CD1c-positive myeloid dendritic cell (primary cell): Measurements from ENCODE around the gene HGFAC.

ENCODE experiments used
- DNase-seq: peaks from one replicate; pipeline ENCODE4 v3.0.0-alpha.2; 2016; ENCODE audit errors: extremely low spot score

Gene HGFAC

DNA sequence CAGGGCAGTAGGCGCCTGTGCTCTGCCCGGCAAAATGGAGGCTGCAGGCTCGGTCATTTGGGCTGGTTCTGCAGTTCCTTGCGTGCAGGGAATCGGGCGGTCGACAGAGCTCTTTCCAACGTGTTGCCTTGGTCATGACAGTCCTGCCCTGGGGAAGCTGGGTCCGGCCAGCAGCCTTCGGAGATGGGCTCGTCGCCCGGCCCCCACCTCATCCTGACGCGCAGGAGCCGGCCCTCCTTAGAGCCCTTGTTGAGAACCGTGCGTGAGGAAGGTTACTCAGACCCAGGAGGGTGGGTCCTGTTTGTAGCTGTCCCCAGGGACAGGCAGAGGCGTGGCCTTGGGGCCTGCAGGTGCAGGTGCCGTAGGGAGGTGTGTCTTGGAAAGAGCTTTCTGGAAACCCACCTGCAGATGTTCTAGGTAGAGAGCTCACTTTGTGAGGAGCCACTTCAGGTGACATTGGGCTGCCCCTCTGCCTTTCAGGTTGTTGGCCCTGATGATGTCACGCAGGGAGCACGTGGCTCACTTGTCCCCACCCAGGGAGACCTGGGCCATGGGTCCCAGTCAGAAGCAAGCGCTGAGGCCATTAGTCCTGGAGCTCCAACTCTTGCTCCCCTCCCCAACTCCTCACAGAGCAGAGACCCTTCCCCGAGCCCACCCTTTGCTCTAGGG is 15.2 kb upstream of the HGFAC start:
- DNase-seq: no peak

DNA sequence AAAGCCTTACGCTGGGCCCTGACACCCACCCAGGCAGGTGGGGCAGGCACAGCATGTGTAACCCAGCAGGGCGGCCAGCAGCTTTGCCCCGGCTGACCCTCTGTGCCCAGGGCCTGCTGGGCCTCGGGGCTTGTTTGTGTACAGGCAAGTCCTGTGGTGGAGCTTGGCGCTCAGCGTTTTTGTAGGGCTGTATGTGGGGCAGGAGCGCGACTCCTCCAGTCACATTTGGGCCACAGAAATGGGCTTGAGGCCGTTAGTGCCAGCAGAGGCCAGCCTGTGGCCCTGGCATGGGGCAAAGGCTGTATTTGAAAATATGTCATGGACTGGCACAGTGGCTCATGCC is 14.7 kb upstream of the HGFAC start:
- DNase-seq: no peak

DNA sequence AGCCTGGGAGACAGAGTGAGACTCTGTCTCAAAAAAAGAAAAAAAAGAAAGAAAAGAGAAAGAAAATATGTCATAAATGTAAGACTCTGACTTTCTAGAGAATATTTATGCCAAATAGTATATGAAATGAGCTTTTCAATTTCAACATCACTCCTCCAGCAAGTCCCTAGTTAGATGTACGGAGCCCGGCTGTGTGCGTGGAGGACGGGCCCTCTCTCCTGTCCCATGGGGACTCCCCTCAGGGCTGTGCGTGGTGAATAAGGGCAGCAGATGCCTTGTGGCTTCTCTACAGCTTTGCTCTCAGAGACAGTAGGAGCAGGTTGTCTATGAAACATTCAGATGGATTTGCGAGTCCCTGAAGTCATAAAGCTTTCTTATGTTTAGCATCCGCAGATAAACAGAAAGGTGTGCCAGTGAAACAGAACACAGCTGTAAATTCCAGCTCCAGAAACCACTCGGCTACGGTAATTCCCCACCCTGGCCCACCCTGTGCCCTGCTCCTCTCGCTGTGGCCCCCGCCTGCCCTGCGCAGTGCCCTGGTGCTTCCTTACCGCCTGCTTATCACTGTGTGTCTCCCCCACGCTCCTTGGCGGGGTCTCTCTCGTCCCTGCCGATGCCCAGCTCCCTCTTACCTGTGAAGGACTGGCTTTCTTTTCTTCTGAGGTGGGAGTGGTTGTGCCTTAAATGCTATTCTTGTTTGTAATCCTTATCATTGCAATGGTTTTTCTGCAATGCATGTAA is 13.9 kb upstream of the HGFAC start:
- no peak for DNase-seq

DNA sequence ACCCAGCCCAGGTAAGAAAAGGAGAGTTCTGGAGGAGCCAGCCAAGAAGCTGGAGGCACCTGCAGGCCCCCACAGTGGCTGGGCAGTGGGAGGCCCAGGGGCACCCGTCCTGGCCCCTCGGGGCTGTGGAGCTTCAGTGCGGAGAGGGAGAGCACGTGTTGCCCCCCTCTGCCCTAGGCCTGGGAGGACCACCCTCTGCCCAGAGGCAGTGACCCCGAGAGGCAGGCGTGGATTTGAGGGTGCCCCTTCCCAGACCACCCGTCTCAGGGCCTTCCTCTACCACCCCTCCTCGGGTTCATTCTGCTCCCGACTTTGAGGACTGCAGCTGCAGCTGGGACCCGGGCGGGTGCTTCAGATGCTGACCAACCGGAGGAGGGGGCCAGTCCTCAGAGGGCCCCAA is 12.1 kb upstream of the HGFAC start:
- no peak for DNase-seq

DNA sequence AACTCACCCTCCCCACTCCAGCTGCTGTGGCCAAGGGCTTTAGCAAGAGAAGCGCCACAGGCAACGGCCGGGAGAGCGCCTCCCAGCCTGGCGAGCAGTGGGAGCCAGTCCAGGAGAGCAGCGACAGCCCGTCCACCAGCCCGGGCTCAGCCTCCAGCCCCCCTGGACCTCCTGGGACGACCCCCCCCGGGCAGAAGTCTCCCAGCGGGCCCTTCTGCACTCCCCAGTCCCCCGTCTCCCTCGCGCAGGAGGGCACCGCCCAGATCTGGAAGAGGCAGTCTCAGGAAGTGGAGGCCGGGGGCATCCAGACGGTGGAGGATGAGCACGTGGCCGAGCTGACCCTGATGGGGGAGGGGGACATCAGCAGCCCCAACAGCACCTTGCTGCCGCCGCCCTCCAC is 11.2 kb upstream of the HGFAC start:
- no peak for DNase-seq

DNA sequence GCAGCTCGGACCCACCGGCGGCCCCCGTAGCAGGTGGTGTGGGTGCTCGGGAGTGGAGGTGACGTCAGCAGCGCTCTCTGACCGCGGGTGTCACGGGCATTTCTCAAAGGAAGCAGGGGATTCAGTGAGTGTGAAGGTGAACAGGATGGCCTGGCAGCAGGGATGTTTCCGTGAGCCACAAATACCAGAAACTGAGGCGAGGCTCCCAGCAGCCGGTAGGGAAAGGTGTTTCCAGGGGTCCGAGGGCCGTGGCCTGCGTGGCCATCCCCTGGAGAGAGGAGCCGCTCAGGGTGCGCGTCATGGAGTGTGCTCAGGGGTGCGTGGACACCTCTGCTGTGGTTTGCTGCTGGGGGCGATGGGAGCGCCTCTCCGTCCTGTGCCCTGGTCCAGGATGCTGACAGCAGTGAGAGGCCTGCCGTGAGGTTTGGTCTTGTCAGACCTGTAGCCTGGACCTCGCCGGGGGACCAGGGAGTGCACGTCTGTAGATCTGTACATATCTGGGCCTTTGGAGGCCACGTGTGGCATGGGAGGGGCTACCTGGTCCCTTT is 10.2 kb upstream of the HGFAC start:
- no peak for DNase-seq

DNA sequence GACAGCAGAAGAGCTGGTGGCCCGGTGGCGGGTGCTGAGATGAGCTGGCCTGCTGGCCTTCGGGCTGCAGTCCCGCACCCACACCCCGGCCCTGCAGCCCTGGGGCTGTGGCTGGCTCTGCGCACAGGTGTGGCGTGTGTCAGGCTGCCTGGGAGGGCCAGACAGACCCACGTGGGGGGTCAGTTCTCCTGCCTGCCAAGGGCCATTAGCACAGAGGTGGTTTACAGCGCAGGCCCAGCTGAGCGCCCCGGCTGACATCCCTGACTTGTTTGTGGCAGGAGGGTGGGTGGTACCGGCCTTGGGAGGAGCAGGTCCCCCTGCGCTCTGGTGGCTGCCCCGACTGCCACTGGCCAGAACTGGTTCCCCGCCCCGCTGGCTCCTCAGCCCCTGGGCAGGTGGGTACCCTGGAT is 9.4 kb upstream of the HGFAC start:
- no peak for DNase-seq

DNA sequence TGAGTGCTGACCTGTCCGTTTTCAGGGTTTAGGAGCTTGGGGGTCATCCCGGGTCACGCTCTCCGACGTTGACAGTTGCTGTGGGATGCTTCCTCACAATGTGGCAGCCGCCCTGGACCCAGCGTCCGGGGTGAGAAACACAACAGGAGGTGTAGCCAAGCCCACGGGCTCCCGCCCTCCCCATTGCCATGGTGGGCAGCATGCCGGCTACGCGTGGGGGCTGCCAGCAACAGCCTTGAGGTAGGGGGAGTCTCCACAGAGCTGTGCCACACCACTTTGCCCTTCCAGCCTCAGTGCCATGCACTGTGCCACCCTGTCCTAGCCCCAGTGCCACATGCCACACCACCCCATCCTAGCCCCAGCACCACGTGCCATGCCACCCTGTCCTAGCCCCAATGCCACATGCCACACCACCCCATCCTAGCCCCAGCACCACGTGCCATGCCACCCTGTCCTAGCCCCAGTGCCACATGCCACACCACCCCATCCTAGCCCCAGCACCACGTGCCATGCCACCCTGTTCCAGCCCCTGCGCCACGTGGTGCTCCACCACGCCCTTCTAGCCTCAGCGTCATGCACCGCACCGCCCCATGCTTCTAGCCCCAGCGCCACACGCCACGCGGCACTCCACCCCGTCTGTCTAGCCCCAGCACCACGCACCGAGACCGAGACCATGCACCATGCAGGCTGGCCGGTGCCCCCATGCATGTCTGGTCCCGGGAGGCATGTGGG is 8.5 kb upstream of the HGFAC start:
- no peak for DNase-seq

DNA sequence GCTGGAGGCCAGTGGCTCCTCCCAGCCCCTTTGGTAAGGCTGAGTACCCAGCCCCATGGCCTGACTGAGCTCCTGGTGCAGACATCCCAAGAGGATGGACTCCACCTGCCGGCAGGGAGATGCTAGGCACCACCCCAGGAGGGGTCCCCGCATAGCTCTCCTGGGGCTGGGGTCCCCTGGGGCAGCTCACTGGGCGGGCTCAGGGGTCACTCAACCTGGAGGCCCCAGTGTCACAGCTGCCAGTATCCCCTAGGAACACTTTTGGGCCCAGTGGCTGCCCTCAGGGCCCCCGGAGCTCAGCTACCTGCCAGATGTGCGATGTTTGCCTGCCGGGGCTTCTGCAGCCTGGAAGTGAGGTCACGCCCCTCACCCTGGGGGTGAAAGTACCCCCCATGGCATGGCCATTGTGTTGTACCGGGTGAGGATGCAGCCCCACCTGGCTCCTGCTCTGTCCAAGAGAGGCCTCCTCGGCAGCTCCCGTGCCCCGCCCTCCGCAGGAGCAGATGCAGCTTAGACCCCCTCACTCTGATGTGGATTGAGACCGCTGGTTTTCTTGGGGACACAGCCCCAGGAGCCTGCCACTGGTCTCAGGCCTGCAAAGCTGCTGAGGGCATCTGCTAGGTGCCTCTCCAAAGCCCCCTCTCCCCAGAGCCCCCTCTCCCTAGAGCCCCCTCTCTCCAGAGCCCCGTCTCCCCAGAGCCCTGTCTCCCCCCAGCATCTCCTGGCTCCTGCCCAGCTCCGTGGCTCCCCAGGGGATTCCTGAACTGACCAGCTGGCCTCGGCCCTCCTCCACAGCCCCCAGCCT is 6.7 kb upstream of the HGFAC start:
- no peak for DNase-seq

DNA sequence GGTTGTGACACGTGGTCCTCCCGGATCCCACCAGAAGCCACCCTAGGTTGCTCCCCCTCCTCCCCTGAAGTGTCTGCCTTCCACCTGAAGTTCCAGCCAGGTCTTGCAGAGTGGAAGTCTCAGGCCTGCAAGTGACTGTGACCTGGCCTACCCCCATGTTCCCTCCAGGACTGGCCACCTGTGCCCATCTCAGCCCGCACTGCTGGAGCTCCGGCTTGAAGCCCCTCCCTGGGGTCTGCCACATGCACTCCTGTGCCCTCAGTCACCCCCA is 6.1 kb upstream of the HGFAC start:
- no peak for DNase-seq

DNA sequence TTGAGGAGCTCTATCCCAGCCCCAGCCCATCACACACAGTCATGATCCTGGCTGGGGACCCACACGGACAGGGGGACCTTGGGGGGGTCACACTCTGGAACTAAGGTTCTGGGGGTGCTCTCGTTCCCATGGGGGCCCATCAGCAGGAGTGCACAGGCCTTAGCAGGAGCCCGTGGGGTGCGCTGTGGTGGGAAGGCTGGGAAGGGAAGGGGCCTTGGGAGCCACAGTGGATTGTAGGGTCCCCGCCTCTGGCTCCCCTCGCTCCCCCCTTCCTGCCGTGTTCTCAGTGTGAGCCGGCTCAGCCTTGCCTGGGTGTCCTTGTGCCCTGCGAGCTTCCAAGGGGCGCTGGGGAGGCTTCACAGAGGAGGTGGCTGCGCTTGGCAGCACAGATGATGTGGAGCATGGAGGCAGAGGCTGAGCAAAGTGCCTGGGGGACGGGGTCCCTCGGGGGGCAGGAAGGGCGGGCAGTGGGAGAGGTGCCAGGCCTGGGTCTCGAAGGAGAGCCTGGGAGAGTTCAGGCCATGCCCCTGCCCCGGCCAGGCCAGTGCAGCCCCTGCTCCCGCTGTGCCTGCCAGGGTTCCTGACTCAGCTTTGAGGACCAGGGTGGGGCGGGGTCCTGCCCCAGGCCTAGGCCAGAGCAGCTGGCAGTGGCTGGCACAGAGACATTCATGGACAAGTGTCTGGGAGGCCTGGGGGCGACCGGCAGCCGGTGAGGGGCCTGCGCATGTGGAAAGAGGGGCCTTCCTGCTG is 5.5 kb upstream of the HGFAC start:
- no peak for DNase-seq

DNA sequence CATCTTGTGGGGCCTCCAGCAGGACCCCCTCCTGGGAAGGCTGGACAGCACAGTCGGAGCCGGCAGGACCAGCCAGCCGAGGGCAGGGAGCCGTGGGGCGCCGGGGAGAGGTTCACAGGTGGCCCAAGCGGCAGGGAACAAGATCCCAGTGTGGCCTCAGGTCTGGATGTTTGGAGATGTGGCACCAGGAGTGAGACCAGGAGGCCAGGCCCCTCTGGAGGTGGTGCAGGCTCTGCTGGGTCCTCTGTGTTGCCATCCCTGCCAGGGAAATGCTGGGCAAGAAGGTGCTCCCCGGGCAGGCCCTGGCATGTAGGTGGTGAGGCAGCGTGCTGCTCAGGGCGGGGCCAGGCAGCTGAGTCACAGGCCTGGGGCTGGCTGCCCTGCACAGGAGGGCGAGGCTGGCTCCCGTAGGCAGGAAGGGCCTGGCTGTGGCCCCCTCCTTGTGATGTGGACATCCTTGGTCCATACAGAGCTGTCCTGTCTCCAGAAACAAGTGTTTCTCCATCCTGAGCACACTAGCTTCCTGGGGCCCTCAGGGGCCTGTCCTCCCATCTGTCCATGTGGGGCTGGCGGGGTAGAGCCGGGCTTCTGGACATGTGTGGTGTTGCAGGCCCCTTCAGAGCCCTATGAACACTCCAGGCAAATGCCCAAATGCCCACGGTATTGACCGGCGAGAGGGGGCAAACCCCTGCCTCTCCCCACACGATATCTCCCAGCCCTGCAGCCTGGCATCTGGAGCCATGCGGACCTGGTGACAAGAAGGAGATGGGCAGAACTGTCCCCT is 4.8 kb upstream of the HGFAC start:
- DNase-seq: peak; percentile 47

DNA sequence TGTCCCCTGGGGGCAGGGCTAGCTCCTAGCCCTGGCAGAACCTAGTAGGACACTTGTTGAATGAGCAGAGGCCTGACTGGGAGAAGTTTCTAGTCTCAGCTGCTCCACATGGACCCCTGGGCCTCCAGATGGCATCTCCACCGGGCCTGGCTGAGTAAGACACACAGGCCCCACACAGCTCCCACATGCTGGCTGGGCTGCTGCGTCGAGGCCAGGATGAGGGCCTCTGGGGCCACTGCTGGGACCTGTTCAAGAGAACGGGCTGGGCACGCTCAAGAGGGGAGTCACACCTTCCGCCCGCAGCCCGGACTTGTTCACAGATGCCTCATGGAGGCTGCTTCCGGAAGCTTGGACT is 4.2 kb upstream of the HGFAC start:
- DNase-seq: no peak

DNA sequence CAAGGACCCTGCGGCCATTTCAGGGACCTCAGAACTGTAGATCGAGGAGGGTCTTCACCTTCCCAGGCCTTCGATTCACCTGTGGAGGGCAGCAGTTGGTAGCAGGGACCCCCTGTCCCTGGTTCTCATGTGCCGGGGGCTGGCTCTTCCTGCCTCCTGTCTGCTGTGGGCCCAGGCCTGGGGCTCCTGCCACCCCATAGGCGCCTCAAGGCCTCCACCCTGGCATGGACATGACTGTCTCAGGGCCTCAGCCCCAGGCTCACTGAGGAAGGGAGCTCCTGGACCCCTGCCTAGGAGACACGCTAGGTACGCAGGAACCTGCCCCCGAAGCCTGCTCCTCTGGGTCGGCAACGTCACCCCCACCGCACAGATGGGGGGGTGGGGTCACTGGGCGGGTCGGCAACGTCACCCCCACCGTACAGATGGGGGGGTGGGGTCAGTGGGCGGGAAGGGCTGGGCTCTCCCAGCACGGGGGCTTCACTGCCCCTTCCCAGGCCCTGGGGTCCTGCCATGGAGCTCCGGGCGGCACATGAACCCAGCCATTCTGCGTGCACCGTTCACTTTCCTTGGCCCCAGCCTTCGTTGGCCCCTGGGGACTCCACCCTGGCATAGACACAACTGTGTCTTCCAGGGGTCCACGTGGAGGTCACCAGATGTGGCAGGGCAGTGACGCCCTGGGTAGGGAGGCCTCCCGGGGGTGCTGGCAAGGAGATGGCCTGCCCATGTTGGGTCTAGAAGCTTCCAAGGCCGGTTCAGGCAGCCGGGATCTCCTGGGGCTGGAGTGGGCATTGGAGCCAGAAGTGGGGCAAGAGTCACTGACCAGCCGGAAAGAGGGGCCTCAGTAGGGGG is 3.5 kb upstream of the HGFAC start:
- no peak for DNase-seq

DNA sequence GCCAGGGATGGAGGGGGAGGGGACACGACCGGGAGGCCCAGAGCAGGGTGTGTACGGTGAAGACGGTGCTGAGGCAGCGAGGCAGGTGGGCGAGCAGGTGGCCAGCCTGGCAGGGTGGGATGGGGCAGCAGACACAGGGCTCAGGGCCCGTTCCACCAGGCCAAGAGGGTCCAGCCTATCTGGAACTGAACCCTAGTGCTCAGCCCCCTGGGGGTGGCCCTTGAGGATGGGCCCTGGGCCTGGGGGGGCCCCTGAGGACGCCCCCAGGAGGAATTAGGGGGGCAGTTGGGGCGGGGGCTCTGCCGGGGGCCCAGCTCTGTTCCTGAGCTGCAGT is 3.0 kb upstream of the HGFAC start:
- DNase-seq: no peak

DNA sequence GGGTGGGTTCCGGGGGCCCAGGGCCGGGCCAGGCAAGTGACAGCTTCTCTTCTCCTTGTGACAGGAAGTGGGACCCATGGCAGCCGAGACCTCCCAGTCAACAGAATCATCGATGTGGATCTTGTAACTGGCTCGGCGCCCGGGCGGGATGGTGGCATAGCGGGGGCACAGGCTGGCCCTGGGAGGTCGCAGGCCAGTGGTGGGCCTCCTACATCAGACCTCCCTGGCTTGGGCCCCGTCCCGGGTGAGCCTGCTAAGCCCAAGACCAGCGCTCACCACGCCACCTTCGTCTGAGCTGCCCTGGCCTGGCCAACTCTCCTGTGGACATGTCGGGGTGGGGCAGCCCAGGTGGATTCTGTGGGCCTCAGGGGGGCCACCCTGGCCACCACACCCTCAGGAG is 2.4 kb upstream of the HGFAC start:
- no peak for DNase-seq

DNA sequence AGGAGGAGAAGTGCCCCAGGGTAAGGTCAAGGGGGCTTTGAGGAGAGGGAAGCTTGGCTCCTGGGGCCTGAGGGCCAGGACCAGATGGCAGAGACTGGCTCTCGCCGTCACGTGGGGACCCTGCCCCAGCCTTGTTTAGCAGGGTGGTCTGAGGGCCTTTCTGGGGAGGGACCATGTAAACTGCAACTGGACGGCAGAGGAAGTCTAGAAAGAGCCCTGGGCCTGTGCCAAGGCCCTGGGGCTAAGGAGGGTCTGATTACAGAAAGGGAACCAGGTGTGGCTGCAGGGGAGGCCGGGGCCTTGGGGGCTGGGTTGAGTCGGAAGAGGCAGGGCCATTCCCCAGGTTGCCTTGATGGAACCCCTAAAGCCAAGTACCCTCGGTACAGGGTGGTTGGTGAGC is 1.8 kb upstream of the HGFAC start:
- DNase-seq: no peak

DNA sequence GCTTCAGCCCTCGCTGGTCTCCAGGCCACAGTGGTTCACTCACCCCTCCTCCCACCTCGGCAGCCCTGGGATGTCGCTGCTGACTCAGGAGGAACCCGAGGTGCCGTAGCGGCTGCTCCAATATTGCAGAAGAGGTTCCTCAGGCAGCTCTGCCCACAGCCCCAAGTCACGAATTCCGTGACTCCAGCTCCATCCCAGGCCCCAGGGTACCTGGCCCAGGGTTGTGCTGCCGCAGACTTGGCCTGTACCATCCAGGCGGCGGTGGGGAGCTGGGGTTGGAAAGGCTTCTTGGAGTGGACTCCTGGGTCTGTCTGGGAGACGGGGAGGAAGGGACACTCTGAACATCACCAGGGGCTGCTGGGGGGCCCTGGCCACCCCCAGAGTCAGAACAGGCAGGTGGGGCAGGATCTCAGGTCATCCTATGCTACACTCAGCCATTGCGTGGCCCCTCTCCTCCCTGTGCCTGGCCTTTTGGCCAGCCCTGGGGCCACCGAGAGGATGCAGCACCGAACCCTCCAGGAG is 728 bp upstream of the HGFAC start:
- peak; percentile 44 for DNase-seq

DNA sequence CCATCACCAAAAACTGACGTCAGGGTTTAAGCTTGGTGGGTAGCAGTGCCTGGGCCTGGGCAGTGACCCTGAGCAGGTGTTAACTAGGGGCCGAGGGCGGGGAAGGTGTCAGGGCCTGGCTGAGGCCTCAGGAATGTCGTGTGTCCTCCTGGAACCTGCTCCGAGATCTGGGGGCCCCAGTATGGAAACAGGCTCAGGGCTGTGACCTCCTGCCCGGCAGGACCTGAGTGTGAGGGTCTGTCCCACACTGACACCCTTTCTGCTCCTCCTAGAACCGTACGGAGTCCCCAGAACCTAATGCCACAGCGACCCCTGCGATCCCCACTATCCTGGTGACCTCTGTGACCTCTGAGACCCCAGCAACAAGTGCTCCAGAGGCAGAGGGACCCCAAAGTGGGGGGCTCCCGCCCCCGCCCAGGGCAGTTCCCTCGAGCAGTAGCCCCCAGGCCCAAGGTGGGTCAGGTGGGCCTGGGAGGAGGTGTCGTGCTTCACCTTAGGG is 741 bp downstream of the HGFAC start:
- DNase-seq: no peak
